ENCODE data around the gene SASH1.

Gene SASH1

GRCh38 chr6:148342350-148343046 is at the start of gene SASH1:
Gene SASH1, plus strand, starts transcription at chr6:148342838. Its CDS starts 230 bp downstream, at chr6:148343068.
- peak; percentile 51 to 90 (median 77) for DNase-seq
- intact Hi-C loops (cut with DNase I) = loop anchor here (10.0 kb wide), 2 partner anchors 48 to 182 kb away; no protein-coding TSS in a partner anchor

- intact Hi-C loops (cut with DNase I) = loop anchor here (10.0 kb wide), 1 partner anchor 51 kb away; the partner anchor contains the start of gene SASH1
- DNase-seq = peak in 41 of 42 donors; percentile 10 to 68 (median 41)
These were observed 49.2 kb upstream of the SASH1 start for GRCh38 chr6:148293181-148293995.

GRCh38 chr6:148294059-148294458 is 48.6 kb upstream of the SASH1 start:
- DNase-seq = peak in 10 of 42 donors; percentile 12 to 55 (median 29)
- intact Hi-C loops (cut with DNase I) = loop anchor here (10.0 kb wide), 1 partner anchor 51 kb away; the partner anchor contains the start of gene SASH1

- intact Hi-C loops (cut with DNase I) = loop anchor here (10.0 kb wide), 1 partner anchor 49 kb away; the partner anchor contains the start of gene SASH1
- peak in 22 of 42 donors; percentile 6 to 60 (median 30) for DNase-seq
These were observed 47.3 kb upstream of the SASH1 start for GRCh38 chr6:148295261-148295887.

- intact Hi-C loops (cut with DNase I) = loop anchor here (10.0 kb wide), 1 partner anchor 48 kb away; the partner anchor contains the start of gene SASH1
- DNase-seq = no peak
These were observed 45.9 kb upstream of the SASH1 start for GRCh38 chr6:148296771-148297170.

- no peak for DNase-seq
- intact Hi-C loops (cut with DNase I) = loop anchor here (10.0 kb wide), 1 partner anchor 46 kb away; the partner anchor contains the start of gene SASH1
These were observed 44.0 kb upstream of the SASH1 start for GRCh38 chr6:148298683-148299082.

GRCh38 chr6:148303616-148304015 is 39.0 kb upstream of the SASH1 start:
- DNase-seq = no peak

GRCh38 chr6:148304976-148305375 is 37.7 kb upstream of the SASH1 start:
- DNase-seq = no peak
- intact Hi-C loops (cut with DNase I) = no loop called here

More at GRCh38 chr6:148303616-148304015, 39.0 kb upstream of the SASH1 start:
- intact Hi-C loops (cut with DNase I) = no loop called here

GRCh38 chr6:148306286-148306685 is 36.4 kb upstream of the SASH1 start:
- intact Hi-C loops (cut with DNase I) = no loop called here
- no peak for DNase-seq

- DNase-seq = no peak
- intact Hi-C loops (cut with DNase I) = no loop called here
These were observed 35.2 kb upstream of the SASH1 start for GRCh38 chr6:148307405-148307804.

GRCh38 chr6:148309301-148309700 is 33.3 kb upstream of the SASH1 start:
- intact Hi-C loops (cut with DNase I) = no loop called here
- no peak for DNase-seq

GRCh38 chr6:148311966-148312669 is 30.5 kb upstream of the SASH1 start:
- intact Hi-C loops (cut with DNase I) = no loop called here
- no peak for DNase-seq

- DNase-seq = no peak
- intact Hi-C loops (cut with DNase I) = no loop called here
These were observed 29.1 kb upstream of the SASH1 start for GRCh38 chr6:148313488-148313887.

- DNase-seq = peak in 5 of 42 donors; percentile 16 to 56 (median 35)
These were observed 26.3 kb upstream of the SASH1 start for GRCh38 chr6:148316308-148316707.

GRCh38 chr6:148317051-148317450 is 25.6 kb upstream of the SASH1 start:
- intact Hi-C loops (cut with DNase I) = no loop called here
- no peak for DNase-seq

More at GRCh38 chr6:148316308-148316707, 26.3 kb upstream of the SASH1 start:
- intact Hi-C loops (cut with DNase I) = no loop called here

- no peak for DNase-seq
- intact Hi-C loops (cut with DNase I) = no loop called here
These were observed 24.9 kb upstream of the SASH1 start for GRCh38 chr6:148317739-148318138.

GRCh38 chr6:148322704-148323103 is 19.9 kb upstream of the SASH1 start:
- intact Hi-C loops (cut with DNase I) = no loop called here
- DNase-seq = no peak

GRCh38 chr6:148323344-148323743 is 19.3 kb upstream of the SASH1 start:
- intact Hi-C loops (cut with DNase I) = no loop called here
- DNase-seq = no peak

Data from head of caudate nucleus (tissue), 42 donors.